WTC11 (cell line): ENCODE measurements around the gene EVI5L. TPM values are rescaled to one million over a fixed set of nuclear protein-coding genes. Genes with fewer than 3 reads are reported as not detected.

ENCODE experiments used
- ATF1 ChIP-seq: sonication (generic); formaldehyde crosslinking; IDR thresholded peaks from 2 replicates; pipeline ENCODE4 v1.8.1; 2023; ENCODE audit warnings: mild to moderate bottlenecking, moderate library complexity, missing genetic modification reagents
- CBFB ChIP-seq: sonication (generic); formaldehyde crosslinking; IDR thresholded peaks from 2 replicates; pipeline ENCODE4 v1.8.1; 2022; ENCODE audit warnings: mild to moderate bottlenecking, low read depth, missing genetic modification reagents
- CREM ChIP-seq: sonication (generic); formaldehyde crosslinking; IDR thresholded peaks from 2 replicates; pipeline ENCODE4 v1.8.1; 2022; ENCODE audit warnings: mild to moderate bottlenecking, missing genetic modification reagents, moderate library complexity
- ELF4 ChIP-seq: sonication (generic); formaldehyde crosslinking; IDR thresholded peaks from 2 replicates; pipeline ENCODE4 v1.8.1; 2022; ENCODE audit warnings: low read depth, mild to moderate bottlenecking, moderate library complexity, missing genetic modification reagents
- EMX1 ChIP-seq: fragments of 250-450 bp; sonication (Bioruptor Pico); IDR thresholded peaks from 2 replicates; pipeline ENCODE4 v1.8.0; 2021; ENCODE audit warnings: mild to moderate bottlenecking
- ETV6 ChIP-seq: sonication (generic); formaldehyde crosslinking; IDR thresholded peaks from 2 replicates; pipeline ENCODE4 v1.8.1; 2022; ENCODE audit warnings: mild to moderate bottlenecking, missing genetic modification reagents
- GABPB1 ChIP-seq: sonication (generic); formaldehyde crosslinking; IDR thresholded peaks from 2 replicates; pipeline ENCODE4 v1.8.1; 2023; ENCODE audit warnings: mild to moderate bottlenecking, missing genetic modification reagents
- JAZF1 ChIP-seq: fragments of 250-450 bp; sonication (Bioruptor Pico); IDR thresholded peaks from 2 replicates; pipeline ENCODE4 v1.9.0; 2021; ENCODE audit warnings: moderate library complexity, mild to moderate bottlenecking, inconsistent platforms
- JUN ChIP-seq: sonication (generic); formaldehyde crosslinking; IDR thresholded peaks from 2 replicates; pipeline ENCODE4 v1.8.0; 2023; ENCODE audit warnings: mild to moderate bottlenecking, missing genetic modification reagents
- NFE2L1 ChIP-seq: sonication (generic); formaldehyde crosslinking; IDR thresholded peaks from 2 replicates; pipeline ENCODE4 v1.8.1; 2023; ENCODE audit warnings: missing genetic modification reagents
- SP1 ChIP-seq: sonication (generic); formaldehyde crosslinking; conservative IDR thresholded peaks from 2 replicates; pipeline ENCODE4 v1.8.1; 2022; ENCODE audit warnings: missing genetic modification reagents
- TP53 ChIP-seq: sonication (generic); formaldehyde crosslinking; IDR thresholded peaks from 2 replicates; pipeline ENCODE4 v1.8.1; 2023; ENCODE audit warnings: mild to moderate bottlenecking, missing genetic modification reagents
- ZBTB21 ChIP-seq: sonication (generic); formaldehyde crosslinking; IDR thresholded peaks from 2 replicates; pipeline ENCODE4 v1.8.1; 2023; ENCODE audit warnings: mild to moderate bottlenecking, missing genetic modification reagents, borderline replicate concordance
- ZNF416 ChIP-seq: fragments of 250-450 bp; sonication (Bioruptor Pico); IDR thresholded peaks from 2 replicates; pipeline ENCODE4 v1.9.0; 2021; ENCODE audit warnings: mild to moderate bottlenecking, inconsistent platforms
- ZNF671 ChIP-seq: fragments of 250-450 bp; sonication (Bioruptor Pico); IDR thresholded peaks from 2 replicates; pipeline ENCODE4 v1.8.0; 2021; ENCODE audit warnings: mild to moderate bottlenecking
- total RNA-seq: library from RNA; stranded (reverse); gene quantifications from 3 replicates; pipeline ENCODE4 v1.2.3, GENCODE V29; 2021
- TF ChIP-seq, protein P1 (sequence below): sonication (generic); formaldehyde crosslinking; IDR thresholded peaks from 2 replicates; pipeline ENCODE4 v1.8.0; 2023; ENCODE audit warnings: missing genetic modification reagents, mild to moderate bottlenecking, borderline replicate concordance
- TF ChIP-seq, protein P2 (sequence below): sonication (generic); formaldehyde crosslinking; IDR thresholded peaks from 2 replicates; pipeline ENCODE4 v1.8.1; 2023; ENCODE audit warnings: mild to moderate bottlenecking, missing genetic modification reagents
- TF ChIP-seq, protein P3 (sequence below): sonication (generic); formaldehyde crosslinking; IDR thresholded peaks from 2 replicates; pipeline ENCODE4 v1.8.0; 2023; ENCODE audit warnings: mild to moderate bottlenecking, missing genetic modification reagents
- TF ChIP-seq, protein P4 (sequence below): sonication (generic); formaldehyde crosslinking; IDR thresholded peaks from 2 replicates; pipeline ENCODE4 v1.8.0; 2022; ENCODE audit warnings: mild to moderate bottlenecking, missing genetic modification reagents
- TF ChIP-seq, protein P5 (sequence below): fragments of 250-450 bp; sonication (Bioruptor Pico); IDR thresholded peaks from 2 replicates; pipeline ENCODE4 v1.9.0; 2021; ENCODE audit warnings: mild to moderate bottlenecking
- TF ChIP-seq, protein P6 (sequence below): fragments of 250-450 bp; sonication (Bioruptor Pico); conservative IDR thresholded peaks from 2 replicates; pipeline ENCODE4 v1.9.0; 2021; ENCODE audit warnings: mild to moderate bottlenecking
- TF ChIP-seq, protein P7 (sequence below): sonication (generic); formaldehyde crosslinking; IDR thresholded peaks from 2 replicates; pipeline ENCODE4 v1.8.1; 2023; ENCODE audit warnings: mild to moderate bottlenecking, missing genetic modification reagents, moderate library complexity
- TF ChIP-seq, protein P8 (sequence below): sonication (generic); formaldehyde crosslinking; IDR thresholded peaks from 2 replicates; pipeline ENCODE4 v1.8.0; 2022; ENCODE audit warnings: mild to moderate bottlenecking, missing genetic modification reagents
- TF ChIP-seq, protein P9 (sequence below): fragments of 250-450 bp; sonication (Bioruptor Pico); IDR thresholded peaks from 2 replicates; pipeline ENCODE4 v2.1.2; 2022; ENCODE audit warnings: mild to moderate bottlenecking, moderate library complexity

Gene EVI5L
- total RNA-seq, 1 experiment from 2014 or later = 10.5 TPM

DNA sequence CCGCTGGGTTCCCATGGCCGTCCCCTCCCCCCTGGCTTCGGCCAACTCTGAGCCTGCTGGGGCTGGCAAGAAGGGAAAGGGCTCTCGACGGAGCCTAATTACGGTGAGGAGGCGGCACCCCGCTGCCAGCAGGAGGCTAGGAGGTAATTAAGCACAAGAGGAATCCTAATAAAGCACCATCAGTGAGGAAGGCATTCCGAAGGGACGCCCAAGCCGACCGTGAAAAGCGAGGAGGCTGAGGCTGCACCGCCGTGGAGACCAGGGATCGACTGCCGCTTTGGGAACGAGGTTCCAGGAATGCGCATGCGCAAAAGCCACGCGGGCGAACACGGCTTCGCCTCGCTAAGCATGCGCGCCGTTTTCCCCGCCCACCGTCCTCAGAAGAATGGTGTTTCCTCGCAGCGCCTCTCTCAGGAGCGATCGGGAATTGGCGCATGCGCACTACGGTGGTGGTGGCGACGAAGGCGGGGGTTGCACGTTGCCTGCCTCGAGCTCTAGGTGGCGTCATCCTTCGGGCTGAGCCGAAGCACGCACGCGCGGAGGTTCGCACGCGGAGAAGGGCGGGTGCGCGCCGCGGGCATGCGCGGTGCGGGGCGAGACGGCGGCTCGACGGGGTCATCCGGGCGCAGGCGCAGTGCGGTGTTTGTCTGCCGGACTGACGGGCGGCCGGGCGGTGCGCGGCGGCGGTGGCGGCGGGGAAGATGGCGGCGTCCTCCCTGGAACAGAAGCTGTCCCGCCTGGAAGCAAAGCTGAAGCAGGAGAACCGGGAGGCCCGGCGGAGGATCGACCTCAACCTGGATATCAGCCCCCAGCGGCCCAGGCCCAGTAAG lies 73.4 kb downstream of the EVI5L start, which contains the start of gene MAP2K7 (continued):
- TF ChIP-seq, protein P1, sequence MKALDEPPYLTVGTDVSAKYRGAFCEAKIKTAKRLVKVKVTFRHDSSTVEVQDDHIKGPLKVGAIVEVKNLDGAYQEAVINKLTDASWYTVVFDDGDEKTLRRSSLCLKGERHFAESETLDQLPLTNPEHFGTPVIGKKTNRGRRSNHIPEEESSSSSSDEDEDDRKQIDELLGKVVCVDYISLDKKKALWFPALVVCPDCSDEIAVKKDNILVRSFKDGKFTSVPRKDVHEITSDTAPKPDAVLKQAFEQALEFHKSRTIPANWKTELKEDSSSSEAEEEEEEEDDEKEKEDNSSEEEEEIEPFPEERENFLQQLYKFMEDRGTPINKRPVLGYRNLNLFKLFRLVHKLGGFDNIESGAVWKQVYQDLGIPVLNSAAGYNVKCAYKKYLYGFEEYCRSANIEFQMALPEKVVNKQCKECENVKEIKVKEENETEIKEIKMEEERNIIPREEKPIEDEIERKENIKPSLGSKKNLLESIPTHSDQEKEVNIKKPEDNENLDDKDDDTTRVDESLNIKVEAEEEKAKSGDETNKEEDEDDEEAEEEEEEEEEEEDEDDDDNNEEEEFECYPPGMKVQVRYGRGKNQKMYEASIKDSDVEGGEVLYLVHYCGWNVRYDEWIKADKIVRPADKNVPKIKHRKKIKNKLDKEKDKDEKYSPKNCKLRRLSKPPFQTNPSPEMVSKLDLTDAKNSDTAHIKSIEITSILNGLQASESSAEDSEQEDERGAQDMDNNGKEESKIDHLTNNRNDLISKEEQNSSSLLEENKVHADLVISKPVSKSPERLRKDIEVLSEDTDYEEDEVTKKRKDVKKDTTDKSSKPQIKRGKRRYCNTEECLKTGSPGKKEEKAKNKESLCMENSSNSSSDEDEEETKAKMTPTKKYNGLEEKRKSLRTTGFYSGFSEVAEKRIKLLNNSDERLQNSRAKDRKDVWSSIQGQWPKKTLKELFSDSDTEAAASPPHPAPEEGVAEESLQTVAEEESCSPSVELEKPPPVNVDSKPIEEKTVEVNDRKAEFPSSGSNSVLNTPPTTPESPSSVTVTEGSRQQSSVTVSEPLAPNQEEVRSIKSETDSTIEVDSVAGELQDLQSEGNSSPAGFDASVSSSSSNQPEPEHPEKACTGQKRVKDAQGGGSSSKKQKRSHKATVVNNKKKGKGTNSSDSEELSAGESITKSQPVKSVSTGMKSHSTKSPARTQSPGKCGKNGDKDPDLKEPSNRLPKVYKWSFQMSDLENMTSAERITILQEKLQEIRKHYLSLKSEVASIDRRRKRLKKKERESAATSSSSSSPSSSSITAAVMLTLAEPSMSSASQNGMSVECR (CRISPR knock-in tag) = peak; percentile 74; the same call in 1 of the 2 replicates
- TF ChIP-seq CBFB (CRISPR knock-in tag) = no peak
- TF ChIP-seq ZNF671 (CRISPR knock-in tag) = no peak
- TF ChIP-seq, protein P2, sequence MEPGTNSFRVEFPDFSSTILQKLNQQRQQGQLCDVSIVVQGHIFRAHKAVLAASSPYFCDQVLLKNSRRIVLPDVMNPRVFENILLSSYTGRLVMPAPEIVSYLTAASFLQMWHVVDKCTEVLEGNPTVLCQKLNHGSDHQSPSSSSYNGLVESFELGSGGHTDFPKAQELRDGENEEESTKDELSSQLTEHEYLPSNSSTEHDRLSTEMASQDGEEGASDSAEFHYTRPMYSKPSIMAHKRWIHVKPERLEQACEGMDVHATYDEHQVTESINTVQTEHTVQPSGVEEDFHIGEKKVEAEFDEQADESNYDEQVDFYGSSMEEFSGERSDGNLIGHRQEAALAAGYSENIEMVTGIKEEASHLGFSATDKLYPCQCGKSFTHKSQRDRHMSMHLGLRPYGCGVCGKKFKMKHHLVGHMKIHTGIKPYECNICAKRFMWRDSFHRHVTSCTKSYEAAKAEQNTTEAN (CRISPR knock-in tag) = no peak
- TF ChIP-seq JAZF1 = no peak
- TF ChIP-seq, protein P3, sequence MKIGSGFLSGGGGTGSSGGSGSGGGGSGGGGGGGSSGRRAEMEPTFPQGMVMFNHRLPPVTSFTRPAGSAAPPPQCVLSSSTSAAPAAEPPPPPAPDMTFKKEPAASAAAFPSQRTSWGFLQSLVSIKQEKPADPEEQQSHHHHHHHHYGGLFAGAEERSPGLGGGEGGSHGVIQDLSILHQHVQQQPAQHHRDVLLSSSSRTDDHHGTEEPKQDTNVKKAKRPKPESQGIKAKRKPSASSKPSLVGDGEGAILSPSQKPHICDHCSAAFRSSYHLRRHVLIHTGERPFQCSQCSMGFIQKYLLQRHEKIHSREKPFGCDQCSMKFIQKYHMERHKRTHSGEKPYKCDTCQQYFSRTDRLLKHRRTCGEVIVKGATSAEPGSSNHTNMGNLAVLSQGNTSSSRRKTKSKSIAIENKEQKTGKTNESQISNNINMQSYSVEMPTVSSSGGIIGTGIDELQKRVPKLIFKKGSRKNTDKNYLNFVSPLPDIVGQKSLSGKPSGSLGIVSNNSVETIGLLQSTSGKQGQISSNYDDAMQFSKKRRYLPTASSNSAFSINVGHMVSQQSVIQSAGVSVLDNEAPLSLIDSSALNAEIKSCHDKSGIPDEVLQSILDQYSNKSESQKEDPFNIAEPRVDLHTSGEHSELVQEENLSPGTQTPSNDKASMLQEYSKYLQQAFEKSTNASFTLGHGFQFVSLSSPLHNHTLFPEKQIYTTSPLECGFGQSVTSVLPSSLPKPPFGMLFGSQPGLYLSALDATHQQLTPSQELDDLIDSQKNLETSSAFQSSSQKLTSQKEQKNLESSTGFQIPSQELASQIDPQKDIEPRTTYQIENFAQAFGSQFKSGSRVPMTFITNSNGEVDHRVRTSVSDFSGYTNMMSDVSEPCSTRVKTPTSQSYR (CRISPR knock-in tag) = peak; percentile 93
- TF ChIP-seq, protein P4, sequence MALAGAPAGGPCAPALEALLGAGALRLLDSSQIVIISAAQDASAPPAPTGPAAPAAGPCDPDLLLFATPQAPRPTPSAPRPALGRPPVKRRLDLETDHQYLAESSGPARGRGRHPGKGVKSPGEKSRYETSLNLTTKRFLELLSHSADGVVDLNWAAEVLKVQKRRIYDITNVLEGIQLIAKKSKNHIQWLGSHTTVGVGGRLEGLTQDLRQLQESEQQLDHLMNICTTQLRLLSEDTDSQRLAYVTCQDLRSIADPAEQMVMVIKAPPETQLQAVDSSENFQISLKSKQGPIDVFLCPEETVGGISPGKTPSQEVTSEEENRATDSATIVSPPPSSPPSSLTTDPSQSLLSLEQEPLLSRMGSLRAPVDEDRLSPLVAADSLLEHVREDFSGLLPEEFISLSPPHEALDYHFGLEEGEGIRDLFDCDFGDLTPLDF (CRISPR knock-in tag) = peak; percentile 73
- peak; percentile 42; the same call in 1 of the 2 replicates for TF ChIP-seq ATF1 (CRISPR knock-in tag)
- TF ChIP-seq, protein P5, sequence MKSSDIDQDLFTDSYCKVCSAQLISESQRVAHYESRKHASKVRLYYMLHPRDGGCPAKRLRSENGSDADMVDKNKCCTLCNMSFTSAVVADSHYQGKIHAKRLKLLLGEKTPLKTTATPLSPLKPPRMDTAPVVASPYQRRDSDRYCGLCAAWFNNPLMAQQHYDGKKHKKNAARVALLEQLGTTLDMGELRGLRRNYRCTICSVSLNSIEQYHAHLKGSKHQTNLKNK (CRISPR knock-in tag) = no peak
- TF ChIP-seq, protein P6, sequence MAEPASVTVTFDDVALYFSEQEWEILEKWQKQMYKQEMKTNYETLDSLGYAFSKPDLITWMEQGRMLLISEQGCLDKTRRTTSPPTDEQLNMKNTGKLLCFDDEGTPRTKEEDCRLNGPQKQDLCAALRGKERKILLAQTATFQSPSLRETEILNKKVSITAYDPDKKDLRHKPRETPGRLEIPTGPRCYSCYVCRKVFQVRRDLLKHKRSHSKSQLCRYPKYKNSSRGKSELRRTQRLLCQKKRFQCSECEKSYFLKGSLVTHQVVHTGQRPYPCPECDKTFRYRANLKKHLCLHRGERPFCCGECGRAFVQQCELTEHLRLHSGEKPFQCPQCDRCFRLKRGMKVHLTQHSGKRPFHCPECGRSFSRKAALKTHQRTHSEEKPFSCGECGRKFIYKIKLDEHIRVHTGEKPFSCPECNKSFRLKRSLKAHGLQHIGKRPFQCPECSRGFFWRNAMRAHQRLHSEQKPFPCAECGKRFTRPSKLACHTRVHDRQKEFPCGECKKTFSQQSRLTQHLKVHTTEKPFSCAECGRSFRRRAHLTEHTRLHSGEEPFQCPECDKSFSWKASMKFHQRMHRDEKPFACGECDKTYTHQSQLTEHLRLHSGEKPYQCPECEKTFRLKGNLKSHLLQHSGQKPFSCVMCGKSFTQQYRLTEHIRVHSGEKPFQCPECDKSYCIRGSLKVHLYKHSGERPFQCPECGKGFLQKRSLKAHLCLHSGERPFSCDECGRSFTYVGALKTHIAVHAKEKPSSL (CRISPR knock-in tag) = no peak
- TF ChIP-seq JUN (CRISPR knock-in tag) = no peak
- TF ChIP-seq CREM (CRISPR knock-in tag) = peak; percentile 14; the same call in 1 of the 2 replicates
- TF ChIP-seq ETV6 (CRISPR knock-in tag) = peak; percentile 98
- no peak; the same call in 1 of the 2 replicates for TF ChIP-seq ZBTB21 (CRISPR knock-in tag)
- TF ChIP-seq, protein P7, sequence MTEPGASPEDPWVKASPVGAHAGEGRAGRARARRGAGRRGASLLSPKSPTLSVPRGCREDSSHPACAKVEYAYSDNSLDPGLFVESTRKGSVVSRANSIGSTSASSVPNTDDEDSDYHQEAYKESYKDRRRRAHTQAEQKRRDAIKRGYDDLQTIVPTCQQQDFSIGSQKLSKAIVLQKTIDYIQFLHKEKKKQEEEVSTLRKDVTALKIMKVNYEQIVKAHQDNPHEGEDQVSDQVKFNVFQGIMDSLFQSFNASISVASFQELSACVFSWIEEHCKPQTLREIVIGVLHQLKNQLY (CRISPR knock-in tag) = no peak
- TF ChIP-seq NFE2L1 (CRISPR knock-in tag) = peak; percentile 94
- peak; percentile 77 for TF ChIP-seq GABPB1 (CRISPR knock-in tag)
- TF ChIP-seq SP1 (CRISPR knock-in tag) = peak; percentile 95
- TF ChIP-seq ZNF416 = no peak
- no peak for TF ChIP-seq ELF4 (CRISPR knock-in tag)
- TF ChIP-seq EMX1 (CRISPR knock-in tag) = no peak
- TF ChIP-seq, protein P8, sequence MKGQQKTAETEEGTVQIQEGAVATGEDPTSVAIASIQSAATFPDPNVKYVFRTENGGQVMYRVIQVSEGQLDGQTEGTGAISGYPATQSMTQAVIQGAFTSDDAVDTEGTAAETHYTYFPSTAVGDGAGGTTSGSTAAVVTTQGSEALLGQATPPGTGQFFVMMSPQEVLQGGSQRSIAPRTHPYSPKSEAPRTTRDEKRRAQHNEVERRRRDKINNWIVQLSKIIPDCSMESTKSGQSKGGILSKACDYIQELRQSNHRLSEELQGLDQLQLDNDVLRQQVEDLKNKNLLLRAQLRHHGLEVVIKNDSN (CRISPR knock-in tag) = peak; percentile 84
- TF ChIP-seq, protein P9, sequence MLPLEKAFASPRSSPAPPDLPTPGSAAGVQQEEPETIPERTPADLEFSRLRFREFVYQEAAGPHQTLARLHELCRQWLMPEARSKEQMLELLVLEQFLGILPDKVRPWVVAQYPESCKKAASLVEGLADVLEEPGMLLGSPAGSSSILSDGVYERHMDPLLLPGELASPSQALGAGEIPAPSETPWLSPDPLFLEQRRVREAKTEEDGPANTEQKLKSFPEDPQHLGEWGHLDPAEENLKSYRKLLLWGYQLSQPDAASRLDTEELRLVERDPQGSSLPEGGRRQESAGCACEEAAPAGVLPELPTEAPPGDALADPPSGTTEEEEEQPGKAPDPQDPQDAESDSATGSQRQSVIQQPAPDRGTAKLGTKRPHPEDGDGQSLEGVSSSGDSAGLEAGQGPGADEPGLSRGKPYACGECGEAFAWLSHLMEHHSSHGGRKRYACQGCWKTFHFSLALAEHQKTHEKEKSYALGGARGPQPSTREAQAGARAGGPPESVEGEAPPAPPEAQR (CRISPR knock-in tag) = no peak
- TF ChIP-seq TP53 (CRISPR knock-in tag) = no peak; the same call in 1 of the 2 replicates
